WTC11 (cell line): ENCODE data around the gene CNTNAP1. TPM values are rescaled to one million over a fixed set of nuclear protein-coding genes. Genes with fewer than 3 reads are reported as not detected.

Experiments used
- ATAC-seq: fragments of 200-7000 bp; cut with Tn5 transposase; 2 replicates; pipeline ENCODE4 v1.10.0; 2021; ENCODE audit warnings: mild to moderate bottlenecking, moderate library complexity
- CTCF ChIA-PET: fragments of 300-600 bp; sonication (Branson Sonifier 250); formaldehyde crosslinking; loops from one replicate; lab custom pipeline; 2021; ENCODE audit warnings: antibody characterized with exemption; lab: Charles Lee
- POLR2A ChIA-PET: fragments of 350-600 bp; sonication (Branson Sonifier 250); formaldehyde crosslinking; loops from one replicate; lab custom pipeline; 2021; ENCODE audit warnings: antibody characterized with exemption; lab: Charles Lee
- DNase-seq: peaks from one replicate; pipeline ENCODE4 v3.0.0; 2021; ENCODE audit warnings: low spot score
- H3K27ac Mint-ChIP-seq: 2 replicates; pipeline ENCODE4 v1.8.0; 2021; ENCODE audit warnings: mixed read lengths
- H3K27me3 Mint-ChIP-seq: 2 replicates; pipeline ENCODE4 v1.8.0; 2021; ENCODE audit warnings: low read depth, mild to moderate bottlenecking, moderate library complexity, mixed read lengths
- H3K36me3 Mint-ChIP-seq: 2 replicates; pipeline ENCODE4 v1.8.0; 2021; ENCODE audit warnings: mixed read lengths
- H3K4me1 Mint-ChIP-seq: 2 replicates; pipeline ENCODE4 v1.8.0; 2022; ENCODE audit warnings: mixed read lengths
- H3K4me3 Mint-ChIP-seq: 2 replicates; pipeline ENCODE4 v1.8.0; 2021; ENCODE audit warnings: mild to moderate bottlenecking, moderate library complexity, mixed read lengths
- H3K9me3 Mint-ChIP-seq: 2 replicates; pipeline ENCODE4 v1.8.0; 2021; ENCODE audit warnings: mixed read lengths
- ATF6 ChIP-seq: sonication (generic); formaldehyde crosslinking; IDR thresholded peaks from 2 replicates; pipeline ENCODE4 v1.8.1; 2023; ENCODE audit warnings: mild to moderate bottlenecking, missing genetic modification reagents
- CDX4 ChIP-seq: fragments of 250-450 bp; sonication (Bioruptor Pico); IDR thresholded peaks from 2 replicates; pipeline ENCODE4 v1.9.0; 2021; ENCODE audit warnings: moderate library complexity, mild to moderate bottlenecking, inconsistent platforms, borderline replicate concordance
- FOXP1 ChIP-seq: sonication (generic); formaldehyde crosslinking; IDR thresholded peaks from 2 replicates; pipeline ENCODE4 v1.8.0; 2022; ENCODE audit warnings: missing genetic modification reagents, mild to moderate bottlenecking, moderate library complexity, borderline replicate concordance
- GABPB1 ChIP-seq: sonication (generic); formaldehyde crosslinking; IDR thresholded peaks from 2 replicates; pipeline ENCODE4 v1.8.1; 2023; ENCODE audit warnings: mild to moderate bottlenecking, missing genetic modification reagents
- GTF2I ChIP-seq: fragments of 250-450 bp; sonication (Bioruptor Pico); conservative IDR thresholded peaks from 2 replicates; pipeline ENCODE4 v1.4.0; 2021; ENCODE audit warnings: mild to moderate bottlenecking
- HMGA2 ChIP-seq: fragments of 250-450 bp; sonication (Bioruptor Pico); IDR thresholded peaks from 2 replicates; pipeline ENCODE4 v1.4.0; 2021; ENCODE audit warnings: mild to moderate bottlenecking, moderate library complexity
- JUN ChIP-seq: sonication (generic); formaldehyde crosslinking; IDR thresholded peaks from 2 replicates; pipeline ENCODE4 v1.8.0; 2023; ENCODE audit warnings: mild to moderate bottlenecking, missing genetic modification reagents
- MAX ChIP-seq: sonication (generic); formaldehyde crosslinking; IDR thresholded peaks from 2 replicates; pipeline ENCODE4 v1.8.0; 2022; ENCODE audit warnings: mild to moderate bottlenecking, missing genetic modification reagents
- NFE2L1 ChIP-seq: sonication (generic); formaldehyde crosslinking; IDR thresholded peaks from 2 replicates; pipeline ENCODE4 v1.8.1; 2023; ENCODE audit warnings: missing genetic modification reagents
- NR3C1 ChIP-seq: sonication (generic); formaldehyde crosslinking; conservative IDR thresholded peaks from 2 replicates; pipeline ENCODE4 v1.8.1; 2023; ENCODE audit warnings: low read depth, mild to moderate bottlenecking, missing genetic modification reagents
- PRDM15 ChIP-seq: sonication (generic); formaldehyde crosslinking; IDR thresholded peaks from 2 replicates; pipeline ENCODE4 v1.8.0; 2022; ENCODE audit warnings: missing genetic modification reagents
- RELA ChIP-seq: sonication (generic); formaldehyde crosslinking; IDR thresholded peaks from 2 replicates; pipeline ENCODE4 v1.8.1; 2022; ENCODE audit warnings: missing genetic modification reagents, mild to moderate bottlenecking, borderline replicate concordance
- SMAD3 ChIP-seq: sonication (generic); formaldehyde crosslinking; IDR thresholded peaks from 2 replicates; pipeline ENCODE4 v1.8.0; 2022; ENCODE audit warnings: missing genetic modification reagents, mild to moderate bottlenecking, borderline replicate concordance
- SMAD4 ChIP-seq: sonication (generic); formaldehyde crosslinking; IDR thresholded peaks from 2 replicates; pipeline ENCODE4 v1.8.0; 2022; ENCODE audit warnings: mild to moderate bottlenecking, missing genetic modification reagents
- SOX15 ChIP-seq: fragments of 250-450 bp; sonication (Bioruptor Pico); IDR thresholded peaks from 2 replicates; pipeline ENCODE4 v1.9.0; 2021; ENCODE audit warnings: mild to moderate bottlenecking
- SP1 ChIP-seq: sonication (generic); formaldehyde crosslinking; conservative IDR thresholded peaks from 2 replicates; pipeline ENCODE4 v1.8.1; 2022; ENCODE audit warnings: missing genetic modification reagents
- TCF7 ChIP-seq: sonication (generic); formaldehyde crosslinking; IDR thresholded peaks from 2 replicates; pipeline ENCODE4 v1.8.0; 2022; ENCODE audit warnings: mild to moderate bottlenecking, low read depth, missing genetic modification reagents, moderate library complexity
- TP53 ChIP-seq: sonication (generic); formaldehyde crosslinking; IDR thresholded peaks from 2 replicates; pipeline ENCODE4 v1.8.1; 2023; ENCODE audit warnings: mild to moderate bottlenecking, missing genetic modification reagents
- USF1 ChIP-seq: sonication (generic); formaldehyde crosslinking; IDR thresholded peaks from 2 replicates; pipeline ENCODE4 v1.8.0; 2022; ENCODE audit warnings: mild to moderate bottlenecking, missing genetic modification reagents
- ZNF121 ChIP-seq: sonication (generic); formaldehyde crosslinking; IDR thresholded peaks from 2 replicates; pipeline ENCODE4 v1.8.0; 2023; ENCODE audit warnings: missing genetic modification reagents
- ZNF232 ChIP-seq: sonication (generic); formaldehyde crosslinking; IDR thresholded peaks from 2 replicates; pipeline ENCODE4 v1.8.0; 2022; ENCODE audit warnings: mild to moderate bottlenecking, missing genetic modification reagents
- ZNF671 ChIP-seq: fragments of 250-450 bp; sonication (Bioruptor Pico); IDR thresholded peaks from 2 replicates; pipeline ENCODE4 v1.8.0; 2021; ENCODE audit warnings: mild to moderate bottlenecking
- total RNA-seq: library from RNA; stranded (reverse); gene quantifications from 3 replicates; pipeline ENCODE4 v1.2.3, GENCODE V29; 2021
- TF ChIP-seq, protein P1 (sequence below): sonication (generic); formaldehyde crosslinking; IDR thresholded peaks from 2 replicates; pipeline ENCODE4 v1.8.1; 2022; ENCODE audit warnings: low read depth, mild to moderate bottlenecking, moderate library complexity, missing genetic modification reagents, borderline replicate concordance
- TF ChIP-seq, protein P2 (sequence below): sonication (generic); formaldehyde crosslinking; IDR thresholded peaks from 2 replicates; pipeline ENCODE4 v1.8.1; 2023; ENCODE audit warnings: mild to moderate bottlenecking, missing genetic modification reagents, moderate library complexity

CNTNAP1 gene
- total RNA-seq, 1 experiment from 2014 or later, result 12.1 TPM

DNA sequence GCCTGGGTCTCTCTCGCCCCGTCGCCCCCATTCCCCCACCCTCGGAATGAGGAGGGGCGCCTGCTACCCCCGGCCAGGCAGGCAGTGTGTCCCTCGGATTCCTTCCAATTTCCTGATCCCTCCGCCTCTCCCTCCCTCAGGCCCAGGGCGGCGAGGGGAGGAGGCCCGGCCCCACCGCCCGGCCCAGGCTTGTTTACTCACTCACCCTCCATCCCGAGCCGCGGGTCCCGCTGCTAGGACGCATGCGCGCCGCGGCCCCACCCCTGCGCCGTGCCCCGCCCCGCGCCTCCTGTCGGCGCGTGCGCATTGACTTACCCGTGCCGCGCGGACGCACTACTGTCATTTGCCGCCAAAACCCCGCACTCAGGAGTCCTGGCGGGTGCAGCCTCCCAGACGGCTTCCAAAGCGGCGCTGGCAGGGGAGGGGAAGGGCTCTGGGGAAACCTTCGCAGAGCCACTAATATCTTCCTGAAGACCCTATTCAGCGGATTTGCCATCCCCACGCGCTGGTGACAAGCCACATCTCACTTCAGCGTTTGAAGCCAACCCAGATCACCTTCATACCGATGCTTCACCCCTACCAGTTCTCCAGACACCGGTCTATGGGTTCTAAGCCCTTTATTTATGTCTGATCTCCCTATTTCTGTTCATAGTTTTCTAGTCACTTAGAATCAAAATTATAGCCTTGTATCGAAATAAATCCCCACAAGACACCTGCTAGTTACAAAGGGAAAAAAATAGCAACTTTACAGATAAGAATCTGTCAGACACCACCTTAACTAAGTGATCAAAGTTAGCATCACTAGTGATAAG is 62.7 kb downstream of the CNTNAP1 start, which contains the start of gene EZH1:
Gene EZH1, minus strand, starts transcription at position 235 of the 812 bp plus-strand sequence. CDS start 16,099 bp downstream, outside the sequence.
- POLR2A ChIA-PET, result interaction anchor here (1.8 kb wide), 1 partner anchor 16 kb away, joined by 6 read pairs; the partner anchor contains the start of gene RAMP2
- H3K9me3 Mint-ChIP-seq, result peaks cover 6% of the 10 kb centered on the region
- DNase-seq, result peak; percentile 94
- H3K36me3 Mint-ChIP-seq, result no peaks in the 10 kb centered on the region
- H3K27me3 Mint-ChIP-seq, result peaks cover 27% of the 10 kb centered on the region
- peak within 1 kb of the TSS; percentile 86 for H3K4me3 Mint-ChIP-seq
- peak; percentile 93 for ATAC-seq
- CTCF ChIA-PET, result interaction anchor here (2.7 kb wide), 1 partner anchor 19 kb away, joined by 31 read pairs; no protein-coding TSS in a partner anchor
- H3K27ac Mint-ChIP-seq, result peak within 1 kb of the TSS; percentile 96
- peaks cover 36% of the 10 kb centered on the region for H3K4me1 Mint-ChIP-seq
- peak; percentile 68 for TF ChIP-seq GABPB1 (CRISPR knock-in tag)
- no peak for TF ChIP-seq HMGA2 (CRISPR knock-in tag)
- no peak for TF ChIP-seq JUN
- TF ChIP-seq, protein P1, sequence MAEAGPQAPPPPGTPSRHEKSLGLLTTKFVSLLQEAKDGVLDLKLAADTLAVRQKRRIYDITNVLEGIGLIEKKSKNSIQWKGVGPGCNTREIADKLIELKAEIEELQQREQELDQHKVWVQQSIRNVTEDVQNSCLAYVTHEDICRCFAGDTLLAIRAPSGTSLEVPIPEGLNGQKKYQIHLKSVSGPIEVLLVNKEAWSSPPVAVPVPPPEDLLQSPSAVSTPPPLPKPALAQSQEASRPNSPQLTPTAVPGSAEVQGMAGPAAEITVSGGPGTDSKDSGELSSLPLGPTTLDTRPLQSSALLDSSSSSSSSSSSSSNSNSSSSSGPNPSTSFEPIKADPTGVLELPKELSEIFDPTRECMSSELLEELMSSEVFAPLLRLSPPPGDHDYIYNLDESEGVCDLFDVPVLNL (CRISPR knock-in tag), result no peak
- peak; percentile 96 for TF ChIP-seq FOXP1 (CRISPR knock-in tag)
- no peak for TF ChIP-seq CDX4 (CRISPR knock-in tag)
- peak; percentile 99 for TF ChIP-seq MAX (CRISPR knock-in tag)
- TF ChIP-seq SMAD3 (CRISPR knock-in tag), result peak; percentile 92
- TF ChIP-seq ZNF121 (CRISPR knock-in tag), result no peak
- no peak for TF ChIP-seq GTF2I (CRISPR knock-in tag)
- no peak for TF ChIP-seq TCF7 (CRISPR knock-in tag)
- TF ChIP-seq ZNF232 (CRISPR knock-in tag), result peak; percentile 97
- peak; percentile 72; the same call in 1 of the 2 replicates for TF ChIP-seq USF1 (CRISPR knock-in tag)
- TF ChIP-seq RELA (CRISPR knock-in tag), result no peak; the same call in 1 of the 2 replicates
- 0 out of 2 replicates have a peak, but pooled peaks have one; percentile 43 for TF ChIP-seq NR3C1 (CRISPR knock-in tag)
- TF ChIP-seq SP1 (CRISPR knock-in tag), result peak; percentile 84
- 0 out of 2 replicates have a peak, but pooled peaks have one; percentile 52 for TF ChIP-seq SMAD4 (CRISPR knock-in tag)
- TF ChIP-seq TP53, result no peak
- TF ChIP-seq NFE2L1 (CRISPR knock-in tag), result peak; percentile 96
- TF ChIP-seq ZNF671 (CRISPR knock-in tag), result no peak
- no peak for TF ChIP-seq SOX15 (CRISPR knock-in tag)
- TF ChIP-seq PRDM15 (CRISPR knock-in tag), result 0 out of 2 replicates have a peak, but pooled peaks have one; percentile 36
- TF ChIP-seq, protein P2, sequence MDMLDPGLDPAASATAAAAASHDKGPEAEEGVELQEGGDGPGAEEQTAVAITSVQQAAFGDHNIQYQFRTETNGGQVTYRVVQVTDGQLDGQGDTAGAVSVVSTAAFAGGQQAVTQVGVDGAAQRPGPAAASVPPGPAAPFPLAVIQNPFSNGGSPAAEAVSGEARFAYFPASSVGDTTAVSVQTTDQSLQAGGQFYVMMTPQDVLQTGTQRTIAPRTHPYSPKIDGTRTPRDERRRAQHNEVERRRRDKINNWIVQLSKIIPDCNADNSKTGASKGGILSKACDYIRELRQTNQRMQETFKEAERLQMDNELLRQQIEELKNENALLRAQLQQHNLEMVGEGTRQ, result no peak
- no peak for TF ChIP-seq ATF6 (CRISPR knock-in tag)
